ENCODE measurements around the gene HRAS.
A peak's percentile ranks its signal among the peaks of the same experiment; 100 is the strongest.

HRAS gene

GRCh38 chr11:555227-555779 is 19.9 kb upstream of the HRAS start:
- H3K27me3 ChIP-seq (ENCODE audit: control insufficient read depth, insufficient read depth, low read length): peaks cover 33% of the 10 kb centered on the region
- H3K27ac ChIP-seq (ENCODE audit: low read depth, low read length): no peak overlapping the region
- peak overlapping the region; percentile 36 for H3K4me3 ChIP-seq (ENCODE audit: low read length)
- no peak overlapping the region for H3K9ac ChIP-seq (ENCODE audit: low read length)
- no peaks in the 10 kb centered on the region for H3K36me3 ChIP-seq (ENCODE audit: control insufficient read depth, insufficient read depth, low read length)
- H3K4me1 ChIP-seq (ENCODE audit: control insufficient read depth, insufficient read depth, low read length): peaks cover 2% of the 10 kb centered on the region

GRCh38 chr11:554428-555226 is 19.3 kb upstream of the HRAS start:
- peaks cover 33% of the 10 kb centered on the region for H3K27me3 ChIP-seq (ENCODE audit: control insufficient read depth, insufficient read depth, low read length)
- H3K4me1 ChIP-seq (ENCODE audit: control insufficient read depth, insufficient read depth, low read length): no peaks in the 10 kb centered on the region
- H3K4me3 ChIP-seq (ENCODE audit: low read length): peak overlapping the region; percentile 36
- no peak overlapping the region for H3K9ac ChIP-seq (ENCODE audit: low read length)
- no peaks in the 10 kb centered on the region for H3K36me3 ChIP-seq (ENCODE audit: control insufficient read depth, insufficient read depth, low read length)
- H3K27ac ChIP-seq (ENCODE audit: low read depth, low read length): no peak overlapping the region

- no peaks in the 10 kb centered on the region for H3K36me3 ChIP-seq (ENCODE audit: control insufficient read depth, insufficient read depth, low read length)
- H3K27ac ChIP-seq (ENCODE audit: low read depth, low read length): no peak overlapping the region
- no peak overlapping the region for H3K4me3 ChIP-seq (ENCODE audit: low read length)
- peaks cover 33% of the 10 kb centered on the region for H3K27me3 ChIP-seq (ENCODE audit: control insufficient read depth, insufficient read depth, low read length)
- no peaks in the 10 kb centered on the region for H3K4me1 ChIP-seq (ENCODE audit: control insufficient read depth, insufficient read depth, low read length)
- no peak overlapping the region for H3K9ac ChIP-seq (ENCODE audit: low read length)
These were observed 18.6 kb upstream of the HRAS start for GRCh38 chr11:553988-554340.

- Histone ChIP-seq H3K27ac (ENCODE audit: low read depth, low read length) (no peak overlapping the region), H3K4me1 (ENCODE audit: control insufficient read depth, insufficient read depth, low read length) (no peaks in the 10 kb centered on the region), H3K9ac (ENCODE audit: low read length) (no peak overlapping the region), H3K27me3 (ENCODE audit: control insufficient read depth, insufficient read depth, low read length) (peaks cover 33% of the 10 kb centered on the region), H3K4me3 (ENCODE audit: low read length) (no peak overlapping the region), H3K36me3 (ENCODE audit: control insufficient read depth, insufficient read depth, low read length) (no peaks in the 10 kb centered on the region)
These were observed 18.0 kb upstream of the HRAS start for GRCh38 chr11:553083-553987.

- Histone ChIP-seq H3K9ac (ENCODE audit: low read length) (no peak overlapping the region), H3K4me3 (ENCODE audit: low read length) (no peak overlapping the region), H3K27ac (ENCODE audit: low read depth, low read length) (no peak overlapping the region), H3K4me1 (ENCODE audit: control insufficient read depth, insufficient read depth, low read length) (no peaks in the 10 kb centered on the region), H3K27me3 (ENCODE audit: control insufficient read depth, insufficient read depth, low read length) (peaks cover 28% of the 10 kb centered on the region), H3K36me3 (ENCODE audit: control insufficient read depth, insufficient read depth, low read length) (no peaks in the 10 kb centered on the region)
These were observed 16.2 kb upstream of the HRAS start for GRCh38 chr11:551596-551995.

GRCh38 chr11:551131-551530 is 15.8 kb upstream of the HRAS start:
- H3K27me3 ChIP-seq (ENCODE audit: control insufficient read depth, insufficient read depth, low read length): peaks cover 23% of the 10 kb centered on the region
- no peaks in the 10 kb centered on the region for H3K4me1 ChIP-seq (ENCODE audit: control insufficient read depth, insufficient read depth, low read length)
- H3K9ac ChIP-seq (ENCODE audit: low read length): no peak overlapping the region
- no peak overlapping the region for H3K4me3 ChIP-seq (ENCODE audit: low read length)
- H3K27ac ChIP-seq (ENCODE audit: low read depth, low read length): no peak overlapping the region
- no peaks in the 10 kb centered on the region for H3K36me3 ChIP-seq (ENCODE audit: control insufficient read depth, insufficient read depth, low read length)

GRCh38 chr11:550746-551085 is 15.3 kb upstream of the HRAS start:
- Histone ChIP-seq H3K9ac (ENCODE audit: low read length) (no peak overlapping the region), H3K27ac (ENCODE audit: low read depth, low read length) (no peak overlapping the region), H3K36me3 (ENCODE audit: control insufficient read depth, insufficient read depth, low read length) (no peaks in the 10 kb centered on the region), H3K4me1 (ENCODE audit: control insufficient read depth, insufficient read depth, low read length) (no peaks in the 10 kb centered on the region), H3K27me3 (ENCODE audit: control insufficient read depth, insufficient read depth, low read length) (peaks cover 21% of the 10 kb centered on the region), H3K4me3 (ENCODE audit: low read length) (no peak overlapping the region)

GRCh38 chr11:550021-550745 is 14.8 kb upstream of the HRAS start:
- Histone ChIP-seq H3K36me3 (ENCODE audit: control insufficient read depth, insufficient read depth, low read length) (no peaks in the 10 kb centered on the region), H3K4me1 (ENCODE audit: control insufficient read depth, insufficient read depth, low read length) (no peaks in the 10 kb centered on the region), H3K27ac (ENCODE audit: low read depth, low read length) (no peak overlapping the region), H3K27me3 (ENCODE audit: control insufficient read depth, insufficient read depth, low read length) (peaks cover 21% of the 10 kb centered on the region), H3K9ac (ENCODE audit: low read length) (no peak overlapping the region), H3K4me3 (ENCODE audit: low read length) (no peak overlapping the region)

- no peaks in the 10 kb centered on the region for H3K36me3 ChIP-seq (ENCODE audit: control insufficient read depth, insufficient read depth, low read length)
- H3K9ac ChIP-seq (ENCODE audit: low read length): no peak overlapping the region
- H3K4me1 ChIP-seq (ENCODE audit: control insufficient read depth, insufficient read depth, low read length): no peaks in the 10 kb centered on the region
- no peak overlapping the region for H3K4me3 ChIP-seq (ENCODE audit: low read length)
- no peak overlapping the region for H3K27ac ChIP-seq (ENCODE audit: low read depth, low read length)
- peaks cover 15% of the 10 kb centered on the region for H3K27me3 ChIP-seq (ENCODE audit: control insufficient read depth, insufficient read depth, low read length)
These were observed 13.6 kb upstream of the HRAS start for GRCh38 chr11:548700-549603.

- no peak overlapping the region for H3K27ac ChIP-seq (ENCODE audit: low read depth, low read length)
- no peaks in the 10 kb centered on the region for H3K27me3 ChIP-seq (ENCODE audit: control insufficient read depth, insufficient read depth, low read length)
- no peak overlapping the region for H3K9ac ChIP-seq (ENCODE audit: low read length)
- no peaks in the 10 kb centered on the region for H3K4me1 ChIP-seq (ENCODE audit: control insufficient read depth, insufficient read depth, low read length)
- H3K4me3 ChIP-seq (ENCODE audit: low read length): no peak overlapping the region
- no peaks in the 10 kb centered on the region for H3K36me3 ChIP-seq (ENCODE audit: control insufficient read depth, insufficient read depth, low read length)
These were observed 9.8 kb upstream of the HRAS start for GRCh38 chr11:545171-545570.

- Histone ChIP-seq H3K36me3 (ENCODE audit: control insufficient read depth, insufficient read depth, low read length) (no peaks in the 10 kb centered on the region), H3K4me1 (ENCODE audit: control insufficient read depth, insufficient read depth, low read length) (no peaks in the 10 kb centered on the region), H3K27me3 (ENCODE audit: control insufficient read depth, insufficient read depth, low read length) (no peaks in the 10 kb centered on the region)
These were observed 9.4 kb upstream of the HRAS start for GRCh38 chr11:544817-545166.

More at GRCh38 chr11:544817-545166, 9.4 kb upstream of the HRAS start:
- no peak overlapping the region for H3K9ac ChIP-seq (ENCODE audit: low read length)
- H3K4me3 ChIP-seq (ENCODE audit: low read length): no peak overlapping the region
- no peak overlapping the region for H3K27ac ChIP-seq (ENCODE audit: low read depth, low read length)

Measured in rectal smooth muscle tissue (tissue), 1 donor.